Calu3 (cell line): ENCODE results near the gene KCNG1. TPM values are rescaled to one million over a fixed set of nuclear protein-coding genes. Genes with fewer than 3 reads are reported as not detected.

ENCODE experiments used
- BruUV-seq: library from RNA; stranded (reverse); fragments of 400-500 nt; replicated peaks from 2 replicates; lab custom pipeline; 2021; lab: Mats Ljungman, UMichigan
- CTCF ChIA-PET: fragments of 300-600 bp; sonication (Branson Sonifier 250); formaldehyde crosslinking; loops from one replicate; lab custom pipeline; 2022; ENCODE audit warnings: antibody characterized with exemption; lab: Charles Lee
- DNase-seq: peaks from one replicate; pipeline ENCODE4 v3.0.0; 2022
- H3K27ac Mint-ChIP-seq: one replicate; pipeline ENCODE4 v1.8.0; 2022; ENCODE audit warnings: mixed read lengths; ENCODE audit not compliant: unreplicated experiment
- H3K27me3 Mint-ChIP-seq: one replicate; pipeline ENCODE4 v1.8.0; 2022; ENCODE audit warnings: mixed read lengths; ENCODE audit not compliant: unreplicated experiment
- H3K36me3 Mint-ChIP-seq: one replicate; pipeline ENCODE4 v1.8.0; 2022; ENCODE audit warnings: mild to moderate bottlenecking, moderate library complexity, mixed read lengths; ENCODE audit not compliant: insufficient read depth, unreplicated experiment
- H3K4me1 Mint-ChIP-seq: one replicate; pipeline ENCODE4 v1.8.0; 2022; ENCODE audit warnings: mild to moderate bottlenecking, low read depth, mixed read lengths; ENCODE audit not compliant: unreplicated experiment
- H3K4me3 Mint-ChIP-seq: one replicate; pipeline ENCODE4 v1.8.0; 2022; ENCODE audit warnings: mild to moderate bottlenecking, low read depth, moderate library complexity, mixed read lengths; ENCODE audit not compliant: unreplicated experiment
- H3K9me3 Mint-ChIP-seq: one replicate; pipeline ENCODE4 v1.8.0; 2022; ENCODE audit warnings: low read depth, mixed read lengths; ENCODE audit not compliant: unreplicated experiment
- intact Hi-C: fragments of 100-400 bp; cut with micrococcal nuclease; formaldehyde crosslinking; loops from one replicate; pipeline ENCODE4 v1.10.0; 2022; ENCODE audit not compliant: unreplicated experiment
- total RNA-seq: library from RNA; stranded (reverse); gene quantifications from 2 replicates; pipeline ENCODE4 v1.2.3, GENCODE V29; 2022
- TF ChIP-seq, protein P1 (sequence below): fragments of 200-600 bp; IDR thresholded peaks from one replicate; pipeline ENCODE4 v1.8.0; 2022; ENCODE audit warnings: antibody characterized with exemption; ENCODE audit not compliant: unreplicated experiment

The KCNG1 gene
- total RNA-seq, 1 experiment from 2014 or later = 3.9 TPM

- Mint-ChIP-seq H3K27ac (no peak overlapping the region), H3K36me3 (no peaks in the 10 kb centered on the region), H3K27me3 (peaks cover 71% of the 10 kb centered on the region), H3K4me1 (peaks cover 10% of the 10 kb centered on the region), H3K4me3 (no peak overlapping the region), H3K9me3 (no peaks in the 10 kb centered on the region)
- CTCF ChIA-PET = interaction anchor here (0.6 to 2.8 kb wide), 7 partner anchors 23 to 1761 kb away, joined by 3 to 17 read pairs (median 4); no protein-coding TSS in a partner anchor
- no TSS peak for BruUV-seq
- TF ChIP-seq, protein P1, sequence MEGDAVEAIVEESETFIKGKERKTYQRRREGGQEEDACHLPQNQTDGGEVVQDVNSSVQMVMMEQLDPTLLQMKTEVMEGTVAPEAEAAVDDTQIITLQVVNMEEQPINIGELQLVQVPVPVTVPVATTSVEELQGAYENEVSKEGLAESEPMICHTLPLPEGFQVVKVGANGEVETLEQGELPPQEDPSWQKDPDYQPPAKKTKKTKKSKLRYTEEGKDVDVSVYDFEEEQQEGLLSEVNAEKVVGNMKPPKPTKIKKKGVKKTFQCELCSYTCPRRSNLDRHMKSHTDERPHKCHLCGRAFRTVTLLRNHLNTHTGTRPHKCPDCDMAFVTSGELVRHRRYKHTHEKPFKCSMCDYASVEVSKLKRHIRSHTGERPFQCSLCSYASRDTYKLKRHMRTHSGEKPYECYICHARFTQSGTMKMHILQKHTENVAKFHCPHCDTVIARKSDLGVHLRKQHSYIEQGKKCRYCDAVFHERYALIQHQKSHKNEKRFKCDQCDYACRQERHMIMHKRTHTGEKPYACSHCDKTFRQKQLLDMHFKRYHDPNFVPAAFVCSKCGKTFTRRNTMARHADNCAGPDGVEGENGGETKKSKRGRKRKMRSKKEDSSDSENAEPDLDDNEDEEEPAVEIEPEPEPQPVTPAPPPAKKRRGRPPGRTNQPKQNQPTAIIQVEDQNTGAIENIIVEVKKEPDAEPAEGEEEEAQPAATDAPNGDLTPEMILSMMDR = no peak
- intact Hi-C loops = no loop called here
- no peak for DNase-seq
These were observed 30.6 kb downstream of the KCNG1 start for GRCh38 chr20:50992336-50992732.

DNA sequence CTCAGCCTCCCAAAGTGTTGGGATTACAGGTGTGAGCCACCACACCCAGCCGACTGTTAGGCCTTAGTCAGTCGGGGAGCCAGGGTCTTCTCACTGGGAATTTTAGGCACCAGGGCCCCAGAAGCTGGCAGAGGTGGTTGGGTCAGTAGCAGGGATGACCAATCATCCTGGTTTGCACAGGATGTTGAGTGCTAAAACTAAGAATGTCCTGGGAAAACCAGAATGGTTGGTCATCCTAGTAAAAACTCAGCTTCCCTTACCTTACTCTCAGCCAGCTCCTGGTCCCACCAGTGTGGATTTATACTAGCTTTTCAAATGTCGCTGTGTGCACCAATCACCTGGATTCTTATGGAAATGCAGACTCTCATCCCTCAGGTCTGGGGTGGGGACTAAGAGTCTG lies 31.8 kb downstream of the KCNG1 start:
- Mint-ChIP-seq H3K4me3 (no peak overlapping the region), H3K9me3 (no peaks in the 10 kb centered on the region), H3K27ac (no peak overlapping the region), H3K36me3 (no peaks in the 10 kb centered on the region), H3K27me3 (peaks cover 58% of the 10 kb centered on the region), H3K4me1 (peaks cover 10% of the 10 kb centered on the region)
- no peak for DNase-seq
- CTCF ChIA-PET = interaction anchor here (0.6 kb wide), 1 partner anchor 171 kb away, joined by 3 read pairs; no protein-coding TSS in a partner anchor
- TF ChIP-seq, protein P1 = no peak
- intact Hi-C loops = no loop called here
- no TSS peak for BruUV-seq

DNA sequence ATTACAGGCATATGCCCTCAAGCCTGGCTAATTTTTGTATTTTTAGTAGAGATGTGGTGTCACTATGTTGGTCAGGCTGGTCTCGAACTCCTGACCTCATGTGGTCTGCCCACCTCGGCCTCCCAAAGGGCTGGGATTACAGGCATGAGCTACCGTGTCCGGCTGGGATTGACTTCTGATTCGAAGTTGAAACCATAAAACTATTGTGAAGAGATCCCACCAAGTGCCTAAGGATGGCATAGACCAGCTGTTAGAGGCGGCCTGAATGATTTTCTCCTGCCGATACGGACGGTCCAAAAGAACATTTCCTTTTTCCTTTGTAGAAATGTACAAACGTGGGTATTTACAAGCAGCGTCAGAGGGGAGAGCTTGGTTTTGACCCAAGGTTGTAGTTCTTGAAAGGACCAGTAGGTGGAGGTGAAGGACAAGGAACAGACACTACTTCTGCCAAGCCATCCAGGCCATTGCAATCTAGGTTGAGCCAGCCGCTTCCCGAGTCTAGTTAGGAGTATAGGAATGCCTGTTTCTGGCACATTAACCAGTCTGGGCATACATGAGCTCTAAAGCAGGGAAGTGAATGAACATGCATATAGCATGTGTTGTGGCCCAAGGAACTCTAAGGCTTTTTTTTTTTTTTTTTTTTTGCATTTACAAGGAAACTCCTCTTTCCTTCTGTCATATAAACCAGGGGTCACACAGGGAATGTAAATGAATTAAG lies 35.3 kb downstream of the KCNG1 start:
- Mint-ChIP-seq H3K27ac (no peak overlapping the region), H3K4me3 (no peak overlapping the region), H3K9me3 (no peaks in the 10 kb centered on the region), H3K4me1 (peaks cover 5% of the 10 kb centered on the region), H3K36me3 (no peaks in the 10 kb centered on the region), H3K27me3 (peaks cover 40% of the 10 kb centered on the region)
- BruUV-seq = no TSS peak
- TF ChIP-seq, protein P1 = peak; percentile 86
- intact Hi-C loops = loop anchor here (1.0 to 10.0 kb wide), 5 partner anchors 217 to 607 kb away; no protein-coding TSS in a partner anchor
- CTCF ChIA-PET = interaction anchor here (0.5 to 4.5 kb wide), 49 partner anchors 9 to 1062 kb away, joined by 3 to 121 read pairs (median 4); partner anchors contain the start of genes ADNP, BCAS4, DPM1 and MOCS3
- peak; percentile 93 for DNase-seq

- no peak for DNase-seq
- H3K27me3 Mint-ChIP-seq = peaks cover 44% of the 10 kb centered on the region
- intact Hi-C loops = loop anchor here (10.0 kb wide), 1 partner anchor 221 kb away; no protein-coding TSS in a partner anchor
- no TSS peak for BruUV-seq
- H3K9me3 Mint-ChIP-seq = no peaks in the 10 kb centered on the region
- H3K4me3 Mint-ChIP-seq = no peak overlapping the region
- H3K36me3 Mint-ChIP-seq = peaks cover 8% of the 10 kb centered on the region
- H3K27ac Mint-ChIP-seq = no peak overlapping the region
- peaks cover 31% of the 10 kb centered on the region for H3K4me1 Mint-ChIP-seq
- TF ChIP-seq, protein P1 = no peak
- CTCF ChIA-PET = no interaction called here
These were observed 39.6 kb downstream of the KCNG1 start for GRCh38 chr20:50983321-50983720.
